IMR-90 (cell line): ENCODE data around the gene ATG5.
"Not testable (repeated sequence)": the region's sequence is repeated elsewhere in the genome, so short reads cannot be mapped to it uniquely, and the experiment has no call there.

ENCODE experiments used
- CTCF ChIP-seq: conservative IDR thresholded peaks from 2 replicates; pipeline ENCODE4 v1.5.1; 2012; ENCODE audit warnings: mild to moderate bottlenecking, low read depth, low read length, improper control_type of control experiment
- MAFK ChIP-seq: IDR thresholded peaks from 2 replicates; pipeline ENCODE4 v1.6.1; 2012; ENCODE audit warnings: low read depth, low read length, improper control_type of control experiment
- POLR2A ChIP-seq: IDR thresholded peaks from 2 replicates; pipeline ENCODE4 v1.6.1; 2012; ENCODE audit warnings: mild to moderate bottlenecking, low read depth, low read length
- RFX5 ChIP-seq: IDR thresholded peaks from 2 replicates; pipeline ENCODE4 v1.8.0; 2012; ENCODE audit warnings: low read depth, mild to moderate bottlenecking, low read length, moderate library complexity
- SMC3 ChIP-seq: fragments of 150-350 bp; IDR thresholded peaks from 2 replicates; pipeline ENCODE4 v1.6.1; 2016; ENCODE audit warnings: low read depth, mild to moderate bottlenecking, antibody characterized with exemption, low read length, moderate library complexity

- TF ChIP-seq CTCF, POLR2A, SMC3, RFX5, MAFK: not testable (repeated sequence)
Measured at GRCh38 chr6:106152476-106152875, 173.1 kb downstream of the ATG5 start.
